Subcutaneous abdominal adipose tissue (tissue), 5 donors: ENCODE measurements around the gene CCDC92B.

ENCODE experiments used
- H3K27ac ChIP-seq: one replicate; pipeline ENCODE4 v1.7.0; 2013; ENCODE audit warnings: low read depth, mild to moderate bottlenecking, inconsistent platforms, low read length, moderate library complexity
- H3K27me3 ChIP-seq, 5 donors: one replicate each; pipeline ENCODE4 v1.7.0; 2013; ENCODE audit warnings: low read length in 5 of 5, inconsistent platforms in 1 of 5; ENCODE audit not compliant: control insufficient read depth in 5 of 5, insufficient read depth in 4 of 5
- H3K36me3 ChIP-seq, 5 donors: one replicate each; pipeline ENCODE4 v1.7.0; 2013; ENCODE audit warnings: low read length in 5 of 5; ENCODE audit not compliant: control insufficient read depth in 5 of 5, insufficient read depth in 5 of 5
- H3K4me1 ChIP-seq, 5 donors: one replicate each; pipeline ENCODE4 v1.7.0; 2013; ENCODE audit warnings: low read length in 5 of 5, mild to moderate bottlenecking in 3 of 5, moderate library complexity in 1 of 5; ENCODE audit not compliant: control insufficient read depth in 5 of 5, insufficient read depth in 5 of 5
- H3K4me3 ChIP-seq, 5 donors: one replicate each; pipeline ENCODE4 v1.7.0; 2013; ENCODE audit warnings: low read length in 5 of 5, low read depth in 1 of 5
- H3K9ac ChIP-seq, 5 donors: one replicate each; pipeline ENCODE4 v1.7.0; 2013; ENCODE audit warnings: low read length in 5 of 5, mild to moderate bottlenecking in 4 of 5, moderate library complexity in 3 of 5
- H3K9me3 ChIP-seq, 5 donors: one replicate each; pipeline ENCODE4 v1.7.0; 2013; ENCODE audit warnings: low read length in 5 of 5; ENCODE audit not compliant: control insufficient read depth in 5 of 5
- donor health status: healthy.
- donor health status: healthy.
- donor health status: healthy.
- donor health status: healthy.
- donor health status: healthy.

Gene CCDC92B

DNA sequence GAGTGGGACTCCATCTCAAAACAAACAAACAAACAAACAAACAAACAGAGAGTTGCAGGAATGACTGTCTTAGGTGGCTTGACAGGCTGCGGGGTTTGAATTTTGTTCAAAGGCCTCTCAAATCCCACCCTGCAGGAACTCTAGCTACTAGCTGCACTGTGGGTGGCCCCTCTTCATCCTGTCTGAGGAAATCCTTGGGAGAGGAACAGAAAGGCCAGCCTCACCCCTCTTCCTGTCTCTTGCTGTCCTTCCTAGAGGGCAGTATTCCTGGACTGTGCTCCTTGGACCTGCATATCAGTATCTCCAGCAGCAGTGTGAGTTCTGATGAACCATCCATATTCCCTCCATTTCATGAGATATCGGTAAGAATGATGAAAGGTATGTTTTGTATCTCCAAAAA is 2.0 kb upstream of the CCDC92B start:
- no peak overlapping the region for H3K27ac ChIP-seq
- peaks cover 0 to 12% (median 9%) of the 10 kb centered on the region in 5 donors for H3K4me1 ChIP-seq
- H3K9me3 ChIP-seq = no peaks in the 10 kb centered on the region
- H3K27me3 ChIP-seq = peaks cover 6 to 38% (median 25%) of the 10 kb centered on the region in 5 donors
- no peak overlapping the region for H3K9ac ChIP-seq
- no peaks in the 10 kb centered on the region for H3K36me3 ChIP-seq
- H3K4me3 ChIP-seq = no peak overlapping the region

DNA sequence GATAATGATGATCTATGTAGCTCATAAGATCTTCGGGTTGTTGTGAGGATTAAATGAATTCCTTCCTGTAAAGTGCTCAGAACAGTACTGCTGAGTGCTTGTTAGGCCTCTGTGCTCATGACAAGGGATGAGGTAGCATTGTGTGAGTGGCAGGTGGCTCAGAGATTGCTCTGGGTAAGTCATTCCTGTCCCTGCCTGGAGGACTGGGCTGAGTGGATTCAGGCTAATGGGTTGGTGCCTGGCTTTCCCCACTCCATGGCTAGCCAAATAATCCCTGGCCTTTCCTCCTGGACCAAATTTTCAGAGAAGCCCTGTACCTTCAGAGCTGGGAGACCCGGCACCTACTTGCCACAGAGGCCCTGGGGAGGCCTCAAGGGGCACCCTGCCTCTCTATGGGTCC is 1.3 kb upstream of the CCDC92B start:
- H3K4me3 ChIP-seq = no peak overlapping the region
- H3K9ac ChIP-seq = no peak overlapping the region
- H3K36me3 ChIP-seq = no peaks in the 10 kb centered on the region
- peaks cover 0 to 6% (median 3%) of the 10 kb centered on the region in 5 donors for H3K4me1 ChIP-seq
- H3K27me3 ChIP-seq = peaks cover 0 to 33% (median 19%) of the 10 kb centered on the region in 5 donors
- H3K27ac ChIP-seq = no peak overlapping the region
- no peaks in the 10 kb centered on the region for H3K9me3 ChIP-seq

DNA sequence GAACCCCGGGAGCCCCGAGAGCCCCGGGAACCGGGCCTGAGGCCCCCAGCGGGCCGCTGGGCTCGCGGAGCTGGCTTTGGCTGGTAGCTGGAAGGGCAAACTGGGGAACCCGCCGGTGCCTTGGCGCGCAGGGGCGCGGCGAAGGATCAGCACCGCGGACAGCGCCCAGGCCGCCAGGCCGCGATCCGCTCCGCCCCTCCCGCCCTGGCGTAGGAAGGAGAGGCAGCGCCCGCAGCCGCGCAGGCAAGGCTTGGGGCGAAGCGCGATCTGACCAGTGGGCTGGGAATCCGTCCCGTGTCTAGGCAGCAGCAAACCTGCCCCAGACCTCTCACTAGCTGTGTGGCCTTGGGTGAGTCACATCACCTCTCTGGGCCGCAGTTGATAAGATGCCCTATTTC is 331 bp upstream of the CCDC92B start:
- no peak overlapping the region for H3K9ac ChIP-seq
- peaks cover 0 to 35% (median 20%) of the 10 kb centered on the region in 5 donors for H3K27me3 ChIP-seq
- H3K27ac ChIP-seq = no peak overlapping the region

DNA sequence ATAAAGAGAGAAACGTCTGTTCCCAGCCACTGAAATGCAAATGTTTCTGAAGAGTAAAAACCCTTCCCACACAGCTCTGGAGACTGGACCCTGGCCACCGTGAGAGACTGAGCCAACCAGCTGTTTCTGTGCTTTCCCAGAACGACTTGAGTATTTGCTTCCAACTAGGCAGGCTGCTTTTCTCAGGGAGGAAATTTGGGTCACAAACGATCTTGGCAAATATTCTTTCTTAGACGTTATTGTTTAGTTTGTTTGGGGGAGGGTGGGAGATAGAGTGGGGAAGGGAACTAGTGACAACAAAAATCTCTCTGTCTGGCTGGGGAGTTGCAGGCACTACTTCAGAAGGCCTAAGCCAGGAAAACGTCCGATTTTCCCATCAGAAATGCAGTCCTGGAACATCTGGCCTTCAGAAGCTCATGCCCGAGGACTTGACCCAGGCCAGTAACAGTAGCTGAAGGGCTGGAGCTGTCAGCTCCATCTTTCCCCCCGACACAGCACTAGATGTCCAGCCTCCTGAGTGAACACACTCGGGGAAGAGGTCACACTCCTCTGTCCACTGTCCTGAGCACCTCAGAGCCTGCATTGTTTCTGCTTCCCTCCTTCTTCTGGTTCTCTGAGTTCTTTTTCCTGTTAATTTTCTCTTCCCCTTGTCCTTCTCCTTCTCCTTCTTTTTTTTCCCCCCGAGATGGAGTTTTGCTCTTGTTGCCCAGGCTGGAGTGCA is 4.0 kb downstream of the CCDC92B start:
- H3K4me3 ChIP-seq = no peak overlapping the region
- peaks cover 0 to 39% (median 20%) of the 10 kb centered on the region in 5 donors for H3K27me3 ChIP-seq
- no peak overlapping the region for H3K9ac ChIP-seq
- H3K4me1 ChIP-seq = peaks cover 0 to 3% (median 0%) of the 10 kb centered on the region in 5 donors
- H3K9me3 ChIP-seq = no peaks in the 10 kb centered on the region
- H3K27ac ChIP-seq = no peak overlapping the region
- H3K36me3 ChIP-seq = no peaks in the 10 kb centered on the region

More for the DNA sequence above, 331 bp upstream of the CCDC92B start:
- no peaks in the 10 kb centered on the region for H3K9me3 ChIP-seq
- no peak overlapping the region for H3K4me3 ChIP-seq
- H3K4me1 ChIP-seq = peaks cover 0 to 3% (median 0%) of the 10 kb centered on the region in 5 donors
- H3K36me3 ChIP-seq = no peaks in the 10 kb centered on the region

DNA sequence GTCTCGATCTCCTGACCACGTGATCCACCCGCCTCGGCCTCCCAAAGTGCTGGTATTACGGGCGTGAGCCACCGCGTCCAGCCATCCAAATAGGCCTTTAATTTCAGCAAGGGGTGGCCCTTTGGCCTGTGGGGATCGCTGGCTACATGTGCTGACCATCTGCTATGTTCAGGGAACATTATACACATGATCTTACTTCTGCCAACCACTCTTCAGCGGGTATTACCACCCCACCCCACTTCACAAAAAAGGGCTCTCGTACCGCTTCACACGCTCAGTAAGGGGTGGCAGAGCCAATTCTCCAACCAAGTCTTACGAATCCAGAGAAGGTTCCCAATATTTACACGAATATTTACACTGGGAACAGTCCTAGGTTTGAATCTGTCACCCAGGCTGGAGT is 11.8 kb downstream of the CCDC92B start:
- no peak overlapping the region for H3K4me3 ChIP-seq
- no peaks in the 10 kb centered on the region for H3K4me1 ChIP-seq
- no peaks in the 10 kb centered on the region for H3K36me3 ChIP-seq
- peaks cover 0 to 8% (median 2%) of the 10 kb centered on the region in 5 donors for H3K27me3 ChIP-seq
- no peak overlapping the region for H3K27ac ChIP-seq
- H3K9me3 ChIP-seq = no peaks in the 10 kb centered on the region
- H3K9ac ChIP-seq = no peak overlapping the region

DNA sequence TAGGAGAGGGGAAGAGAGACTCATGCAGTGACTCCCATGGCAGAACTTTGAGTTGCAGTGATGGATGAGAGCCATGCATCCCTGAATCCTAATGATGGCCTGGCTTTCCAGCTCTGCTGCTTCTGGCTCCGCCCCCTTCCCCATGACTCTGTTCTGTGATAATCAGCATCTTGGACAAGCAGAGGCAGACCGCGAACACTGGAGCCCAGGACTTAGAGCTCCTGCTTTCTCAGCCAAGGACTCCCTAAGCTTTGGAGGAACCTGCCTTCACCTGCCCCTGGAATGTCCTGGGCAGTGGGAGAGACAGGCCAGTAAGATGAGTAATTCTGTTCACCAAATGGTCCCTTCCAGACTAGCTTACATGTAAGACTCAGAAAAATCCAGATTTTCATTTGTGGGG is 12.5 kb downstream of the CCDC92B start:
- Histone ChIP-seq H3K27me3 (peaks cover 0 to 11% (median 2%) of the 10 kb centered on the region in 5 donors), H3K4me1 (no peaks in the 10 kb centered on the region), H3K9me3 (no peaks in the 10 kb centered on the region), H3K9ac (no peak overlapping the region), H3K36me3 (no peaks in the 10 kb centered on the region), H3K27ac (no peak overlapping the region), H3K4me3 (no peak overlapping the region)

DNA sequence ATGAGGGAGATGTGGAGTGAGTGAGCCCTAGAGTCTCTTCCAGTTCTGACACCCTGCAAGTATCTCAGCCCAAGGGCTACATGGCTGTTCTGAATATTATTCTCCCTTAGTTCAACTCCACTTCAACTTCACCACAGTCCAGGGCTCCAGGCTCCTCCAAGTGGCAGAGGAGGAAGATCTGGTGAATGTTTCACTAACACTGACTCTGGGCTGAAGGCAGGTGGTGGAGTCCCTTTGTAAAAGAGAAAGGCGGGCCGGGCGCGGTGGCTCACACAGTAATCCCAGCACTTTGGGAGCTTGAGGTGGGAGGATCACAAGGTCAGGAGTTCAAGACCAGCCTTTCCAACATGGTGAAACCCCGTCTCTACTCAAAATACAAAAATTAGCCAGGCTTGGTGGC is 13.6 kb downstream of the CCDC92B start:
- H3K4me3 ChIP-seq = no peak overlapping the region
- H3K9me3 ChIP-seq = no peaks in the 10 kb centered on the region
- no peaks in the 10 kb centered on the region for H3K4me1 ChIP-seq
- no peaks in the 10 kb centered on the region for H3K36me3 ChIP-seq
- peaks cover 3 to 14% (median 13%) of the 10 kb centered on the region in 5 donors for H3K27me3 ChIP-seq
- H3K27ac ChIP-seq = no peak overlapping the region
- no peak overlapping the region for H3K9ac ChIP-seq

DNA sequence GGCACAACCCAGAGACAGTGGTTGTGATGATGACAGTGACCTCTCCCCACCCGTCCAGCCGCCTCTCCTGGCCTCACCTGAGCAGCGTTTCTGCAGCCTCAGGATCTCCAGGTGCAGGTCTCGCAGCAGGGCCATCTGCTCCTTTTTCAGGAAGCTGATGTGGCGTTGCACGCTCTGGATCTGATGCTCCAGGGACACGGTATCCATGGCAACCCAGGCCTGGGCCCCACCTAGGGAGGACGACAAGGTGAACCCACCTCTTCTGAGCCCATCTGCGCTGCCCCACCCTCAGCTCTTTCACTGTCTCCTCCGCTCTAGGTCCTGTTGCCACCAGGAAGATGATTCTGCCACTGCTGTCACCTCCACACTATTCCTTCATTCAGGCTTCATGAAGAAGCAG is 14.5 kb downstream of the CCDC92B start:
- H3K27ac ChIP-seq = no peak overlapping the region

DNA sequence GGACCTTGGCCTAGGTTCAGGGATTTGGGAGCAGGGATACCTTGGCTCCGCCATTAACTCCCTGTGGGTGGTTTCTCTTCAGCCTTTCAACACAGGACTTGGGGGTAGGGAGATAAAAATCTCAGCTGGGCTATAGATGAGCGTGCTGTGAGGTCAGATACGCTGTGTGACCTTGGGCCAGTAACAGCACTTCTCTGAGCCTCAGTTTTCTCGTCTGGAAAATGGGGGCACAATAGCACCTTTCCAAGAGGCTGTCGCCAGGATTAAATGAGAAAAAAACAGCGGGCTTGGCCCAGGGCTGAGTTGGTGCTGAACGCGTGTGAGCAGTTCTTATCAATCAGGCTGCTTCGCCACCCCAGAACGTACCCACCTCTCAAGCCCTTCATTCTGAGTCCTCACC is 17.6 kb downstream of the CCDC92B start:
- H3K27me3 ChIP-seq = peaks cover 3 to 27% (median 17%) of the 10 kb centered on the region in 5 donors
- H3K36me3 ChIP-seq = no peaks in the 10 kb centered on the region
- H3K4me3 ChIP-seq = no peak overlapping the region
- no peak overlapping the region for H3K9ac ChIP-seq
- H3K9me3 ChIP-seq = no peaks in the 10 kb centered on the region
- no peak overlapping the region for H3K27ac ChIP-seq
- H3K4me1 ChIP-seq = no peaks in the 10 kb centered on the region

More for the DNA sequence above, 14.5 kb downstream of the CCDC92B start:
- no peaks in the 10 kb centered on the region for H3K4me1 ChIP-seq
- H3K4me3 ChIP-seq = no peak overlapping the region
- no peaks in the 10 kb centered on the region for H3K9me3 ChIP-seq
- peaks cover 3 to 17% (median 13%) of the 10 kb centered on the region in 5 donors for H3K27me3 ChIP-seq
- no peaks in the 10 kb centered on the region for H3K36me3 ChIP-seq
- no peak overlapping the region for H3K9ac ChIP-seq

DNA sequence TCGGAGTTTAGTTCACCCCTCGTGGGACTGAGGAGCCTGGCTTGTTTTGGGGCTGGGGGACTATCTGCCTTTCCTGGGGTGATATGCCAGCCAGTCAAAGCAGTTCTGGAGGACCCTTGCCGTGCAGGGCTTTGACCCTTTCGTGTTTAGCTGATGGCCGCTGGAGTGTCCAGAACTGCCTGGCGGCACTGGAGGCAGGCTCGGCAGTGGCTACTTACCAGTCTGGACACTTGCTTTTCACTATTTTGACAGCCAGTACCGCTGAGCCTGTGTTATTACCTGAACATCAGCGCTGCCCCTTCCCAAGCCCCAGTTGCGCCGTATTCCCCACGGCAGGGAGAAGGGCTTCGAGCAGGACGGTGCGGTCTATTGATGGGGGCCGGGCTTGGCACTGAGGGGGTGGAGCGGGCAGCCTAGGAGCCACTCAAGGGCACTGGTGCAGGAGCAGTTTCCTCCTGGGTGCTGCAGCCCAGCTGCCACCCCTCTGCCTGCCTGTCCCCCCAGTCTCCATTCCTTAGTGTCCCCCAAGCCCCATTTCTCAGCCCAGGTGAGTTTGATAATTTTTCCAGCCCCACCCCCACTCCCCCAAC is 18.6 kb downstream of the CCDC92B start:
- Histone ChIP-seq H3K4me1 (no peaks in the 10 kb centered on the region), H3K9ac (no peak overlapping the region), H3K9me3 (no peaks in the 10 kb centered on the region), H3K27me3 (peaks cover 3 to 27% (median 17%) of the 10 kb centered on the region in 5 donors), H3K4me3 (no peak overlapping the region), H3K27ac (no peak overlapping the region), H3K36me3 (no peaks in the 10 kb centered on the region)
